B cell (primary cell): Measurements from ENCODE around the gene SOD3.

Experiments used
- EZH2 ChIP-seq: IDR thresholded peaks from 2 replicates; pipeline ENCODE4 v1.6.1; 2012; ENCODE audit warnings: borderline replicate concordance, low read depth, mild to moderate bottlenecking, moderate library complexity, low read length; ENCODE audit not compliant: insufficient read depth, poor library complexity, severe bottlenecking
- TF ChIP-seq, protein P1 (sequence below): fragments of 200-600 bp; IDR thresholded peaks from one replicate; pipeline ENCODE4 v1.8.0; 2022; ENCODE audit warnings: antibody characterized with exemption, mild to moderate bottlenecking

- TF ChIP-seq, protein P1, sequence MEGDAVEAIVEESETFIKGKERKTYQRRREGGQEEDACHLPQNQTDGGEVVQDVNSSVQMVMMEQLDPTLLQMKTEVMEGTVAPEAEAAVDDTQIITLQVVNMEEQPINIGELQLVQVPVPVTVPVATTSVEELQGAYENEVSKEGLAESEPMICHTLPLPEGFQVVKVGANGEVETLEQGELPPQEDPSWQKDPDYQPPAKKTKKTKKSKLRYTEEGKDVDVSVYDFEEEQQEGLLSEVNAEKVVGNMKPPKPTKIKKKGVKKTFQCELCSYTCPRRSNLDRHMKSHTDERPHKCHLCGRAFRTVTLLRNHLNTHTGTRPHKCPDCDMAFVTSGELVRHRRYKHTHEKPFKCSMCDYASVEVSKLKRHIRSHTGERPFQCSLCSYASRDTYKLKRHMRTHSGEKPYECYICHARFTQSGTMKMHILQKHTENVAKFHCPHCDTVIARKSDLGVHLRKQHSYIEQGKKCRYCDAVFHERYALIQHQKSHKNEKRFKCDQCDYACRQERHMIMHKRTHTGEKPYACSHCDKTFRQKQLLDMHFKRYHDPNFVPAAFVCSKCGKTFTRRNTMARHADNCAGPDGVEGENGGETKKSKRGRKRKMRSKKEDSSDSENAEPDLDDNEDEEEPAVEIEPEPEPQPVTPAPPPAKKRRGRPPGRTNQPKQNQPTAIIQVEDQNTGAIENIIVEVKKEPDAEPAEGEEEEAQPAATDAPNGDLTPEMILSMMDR, result no peak
- no peak for TF ChIP-seq EZH2
Observed at GRCh38 chr4:24849351-24849750, 54.0 kb downstream of the SOD3 start.
